ENCODE data around the gene SLC2A4RG.

Gene SLC2A4RG

GRCh38 chr20:63766695-63767426 lies 27.3 kb downstream of the SLC2A4RG start:
- DNase-seq (ENCODE audit: low read depth): no peak
- no peak for TF ChIP-seq CTCF (conservative IDR thresholded peaks at IDR 0.05; ENCODE audit: low read length)
- no peak overlapping the region for H3K4me3 ChIP-seq (ENCODE audit: low read length)

GRCh38 chr20:63767456-63767855 lies 27.9 kb downstream of the SLC2A4RG start:
- TF ChIP-seq CTCF (conservative IDR thresholded peaks at IDR 0.05; ENCODE audit: low read length): no peak
- DNase-seq (ENCODE audit: low read depth): no peak
- H3K4me3 ChIP-seq (ENCODE audit: low read length): no peak overlapping the region

- DNase-seq (ENCODE audit: low read depth): no peak
- TF ChIP-seq CTCF (conservative IDR thresholded peaks at IDR 0.05; ENCODE audit: low read length): no peak
- no peak overlapping the region for H3K4me3 ChIP-seq (ENCODE audit: low read length)
Observed at GRCh38 chr20:63767886-63768285, 28.3 kb downstream of the SLC2A4RG start.

- no peak for TF ChIP-seq CTCF (conservative IDR thresholded peaks at IDR 0.05; ENCODE audit: low read length)
Observed at GRCh38 chr20:63768591-63769515, 29.3 kb downstream of the SLC2A4RG start.

GRCh38 chr20:63769891-63770474 lies 30.4 kb downstream of the SLC2A4RG start:
- DNase-seq (ENCODE audit: low read depth): no peak
- no peak for TF ChIP-seq CTCF (conservative IDR thresholded peaks at IDR 0.05; ENCODE audit: low read length)

More at GRCh38 chr20:63768591-63769515, 29.3 kb downstream of the SLC2A4RG start:
- H3K4me3 ChIP-seq (ENCODE audit: low read length): no peak overlapping the region
- DNase-seq (ENCODE audit: low read depth): no peak

GRCh38 chr20:63771046-63771707 lies 31.6 kb downstream of the SLC2A4RG start:
- TF ChIP-seq CTCF (conservative IDR thresholded peaks at IDR 0.05; ENCODE audit: low read length): no peak
- no peak overlapping the region for H3K4me3 ChIP-seq (ENCODE audit: low read length)
- no peak for DNase-seq (ENCODE audit: low read depth)

More at GRCh38 chr20:63769891-63770474, 30.4 kb downstream of the SLC2A4RG start:
- no peak overlapping the region for H3K4me3 ChIP-seq (ENCODE audit: low read length)
